Measurements from ENCODE around the gene LYPD5.

DNA sequence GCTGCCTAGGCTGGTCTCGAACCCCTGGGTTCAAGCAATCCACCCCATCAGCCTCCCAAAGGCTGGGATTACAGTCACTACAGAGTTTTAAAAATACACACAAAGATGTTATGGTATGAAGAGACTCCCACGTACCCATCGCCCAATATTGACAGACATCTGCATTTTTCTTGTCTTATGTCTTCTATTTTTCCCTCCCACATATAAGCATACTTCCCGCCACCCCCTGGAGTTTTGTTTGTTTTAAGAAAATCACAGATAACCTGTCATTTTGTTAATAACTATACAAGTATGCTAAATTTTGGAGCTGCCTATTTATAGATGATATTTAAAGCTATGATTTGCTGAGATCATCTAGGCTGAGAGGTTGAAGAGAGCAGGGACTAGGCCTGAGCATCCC lies 41.3 kb downstream of the LYPD5 start:
- TF ChIP-seq, protein P1, sequence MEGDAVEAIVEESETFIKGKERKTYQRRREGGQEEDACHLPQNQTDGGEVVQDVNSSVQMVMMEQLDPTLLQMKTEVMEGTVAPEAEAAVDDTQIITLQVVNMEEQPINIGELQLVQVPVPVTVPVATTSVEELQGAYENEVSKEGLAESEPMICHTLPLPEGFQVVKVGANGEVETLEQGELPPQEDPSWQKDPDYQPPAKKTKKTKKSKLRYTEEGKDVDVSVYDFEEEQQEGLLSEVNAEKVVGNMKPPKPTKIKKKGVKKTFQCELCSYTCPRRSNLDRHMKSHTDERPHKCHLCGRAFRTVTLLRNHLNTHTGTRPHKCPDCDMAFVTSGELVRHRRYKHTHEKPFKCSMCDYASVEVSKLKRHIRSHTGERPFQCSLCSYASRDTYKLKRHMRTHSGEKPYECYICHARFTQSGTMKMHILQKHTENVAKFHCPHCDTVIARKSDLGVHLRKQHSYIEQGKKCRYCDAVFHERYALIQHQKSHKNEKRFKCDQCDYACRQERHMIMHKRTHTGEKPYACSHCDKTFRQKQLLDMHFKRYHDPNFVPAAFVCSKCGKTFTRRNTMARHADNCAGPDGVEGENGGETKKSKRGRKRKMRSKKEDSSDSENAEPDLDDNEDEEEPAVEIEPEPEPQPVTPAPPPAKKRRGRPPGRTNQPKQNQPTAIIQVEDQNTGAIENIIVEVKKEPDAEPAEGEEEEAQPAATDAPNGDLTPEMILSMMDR (IDR thresholded peaks at IDR 0.05) = no peak
- no peak for TF ChIP-seq POLR2A (IDR thresholded peaks at IDR 0.05)

Data from testis (tissue), 2 donors.